Keratinocyte (primary cell): ENCODE measurements around the gene GABRA6. TPM values are rescaled to one million over a fixed set of nuclear protein-coding genes. Genes with fewer than 3 reads are reported as not detected.

Source experiments
- DNase-seq: peaks from one replicate; pipeline ENCODE4 v3.0.0-alpha.2; 2011; ENCODE audit warnings: low read depth, missing footprints, low spot score
- FAIRE-seq: peaks from 2 replicates; lab custom pipeline; 2011; peaks lifted over from hg19 to GRCh38; lab: Jason Lieb, UNC
- H2AFZ ChIP-seq: 2 replicates; pipeline ENCODE4 v1.6.0; 2012; ENCODE audit warnings: low read length, control low read depth, inconsistent platforms; ENCODE audit not compliant: control insufficient read depth
- H3K27ac ChIP-seq: 2 replicates; pipeline ENCODE4 v1.5.1; 2011; ENCODE audit warnings: low read length; ENCODE audit not compliant: control insufficient read depth, insufficient read depth
- H3K27me3 ChIP-seq: 3 replicates; pipeline ENCODE4 v1.6.0; 2011; ENCODE audit warnings: low read length; ENCODE audit not compliant: control insufficient read depth, insufficient read depth; ENCODE audit errors: extremely low read depth
- H3K36me3 ChIP-seq, 2 experiments: 2 replicates in 1 of 2; 3 replicates in 1 of 2; pipeline ENCODE4 v1.5.1; 2011; ENCODE audit warnings: low read length in 2 of 2, mild to moderate bottlenecking in 1 of 2; ENCODE audit not compliant: control insufficient read depth in 2 of 2, insufficient read depth in 2 of 2; ENCODE audit errors: extremely low read depth in 1 of 2
- H3K4me1 ChIP-seq: 3 replicates; pipeline ENCODE4 v1.5.1; 2011; ENCODE audit warnings: low read length; ENCODE audit not compliant: control insufficient read depth, insufficient read depth; ENCODE audit errors: extremely low read depth
- H3K4me2 ChIP-seq: 3 replicates; pipeline ENCODE4 v1.6.0; 2011; ENCODE audit warnings: low read depth, low read length; ENCODE audit not compliant: control insufficient read depth, insufficient read depth; ENCODE audit errors: extremely low read depth
- H3K4me3 ChIP-seq, 3 experiments: fragments of 200-600 bp in 1 of 3; sonication (generic) in 1 of 3; 2 replicates in 2 of 3; 3 replicates in 1 of 3; pipeline ENCODE4 v1.5.1; 2011 to 2016; ENCODE audit warnings: low read length in 3 of 3, mild to moderate bottlenecking in 3 of 3, control low read depth in 2 of 3, inconsistent platforms in 1 of 3, low read depth in 1 of 3, mixed read lengths in 1 of 3, mixed run types in 1 of 3, moderate library complexity in 1 of 3; ENCODE audit not compliant: control insufficient read depth in 2 of 3, insufficient read depth in 2 of 3; ENCODE audit errors: extremely low read depth in 1 of 3
- H3K79me2 ChIP-seq: 2 replicates; pipeline ENCODE4 v1.6.0; 2012; ENCODE audit warnings: low read length; ENCODE audit not compliant: control insufficient read depth, insufficient read depth
- H3K9ac ChIP-seq: 3 replicates; pipeline ENCODE4 v1.6.0; 2011; ENCODE audit warnings: low read length; ENCODE audit not compliant: control insufficient read depth, insufficient read depth; ENCODE audit errors: extremely low read depth
- H3K9me1 ChIP-seq: 3 replicates; pipeline ENCODE4 v1.6.0; 2011; ENCODE audit warnings: low read length; ENCODE audit not compliant: control insufficient read depth, insufficient read depth; ENCODE audit errors: extremely low read depth
- H3K9me3 ChIP-seq: 2 replicates; pipeline ENCODE4 v1.5.1; 2012; ENCODE audit warnings: low read depth, low read length; ENCODE audit not compliant: control insufficient read depth
- H4K20me1 ChIP-seq: 3 replicates; pipeline ENCODE4 v1.6.0; 2011; ENCODE audit warnings: low read length; ENCODE audit not compliant: control insufficient read depth, insufficient read depth; ENCODE audit errors: extremely low read depth
- CTCF ChIP-seq, 3 experiments: IDR thresholded peaks in 1 of 3; conservative IDR thresholded peaks in 1 of 3; optimal IDR thresholded peaks in 1 of 3; 2 replicates in 2 of 3; 3 replicates in 1 of 3; pipeline versions ENCODE3 to v1.5.1; 2011; ENCODE audit warnings: low read length in 3 of 3, mild to moderate bottlenecking in 3 of 3, moderate library complexity in 2 of 3, control low read depth in 1 of 3, inconsistent platforms in 1 of 3; ENCODE audit not compliant: insufficient read depth in 2 of 3; ENCODE audit errors: extremely low read depth in 1 of 3
- EZH2 ChIP-seq: IDR thresholded peaks from one replicate; pipeline ENCODE4 v1.6.1; 2012; ENCODE audit warnings: inconsistent platforms, mild to moderate bottlenecking, low read length, moderate library complexity
- dilution Hi-C: fragments of 300-500 bp; cut with MboI; formaldehyde crosslinking; loops from one replicate; pipeline ENCODE4 v1.7.0; 2020; ENCODE audit warnings: low sequenced_read_pairs; ENCODE audit not compliant: extremely low pct_ligation_motif_present
- polyA plus RNA-seq, 5 experiments: library from polyadenylated mRNA; depleted of rRNA in 3 of 5; stranded (reverse) in 3 of 5; stranded (forward) in 1 of 5; unstranded in 1 of 5; fragments of >200 nt; gene quantifications; 1 replicate in 1 of 5; 2 replicates in 3 of 5; 3 replicates in 1 of 5; pipeline versions ENCODE4 v1.2.1 to v1.2.3, GENCODE V29; 2011 to 2012; ENCODE audit warnings: missing spikeins in 2 of 5, low read depth in 1 of 5, low replicate concordance in 1 of 5

The GABRA6 gene
- polyA plus RNA-seq, 1 donor (not counting 4 experiments of a cell fraction or from before 2014, with no cell fraction given) = not detected

DNA sequence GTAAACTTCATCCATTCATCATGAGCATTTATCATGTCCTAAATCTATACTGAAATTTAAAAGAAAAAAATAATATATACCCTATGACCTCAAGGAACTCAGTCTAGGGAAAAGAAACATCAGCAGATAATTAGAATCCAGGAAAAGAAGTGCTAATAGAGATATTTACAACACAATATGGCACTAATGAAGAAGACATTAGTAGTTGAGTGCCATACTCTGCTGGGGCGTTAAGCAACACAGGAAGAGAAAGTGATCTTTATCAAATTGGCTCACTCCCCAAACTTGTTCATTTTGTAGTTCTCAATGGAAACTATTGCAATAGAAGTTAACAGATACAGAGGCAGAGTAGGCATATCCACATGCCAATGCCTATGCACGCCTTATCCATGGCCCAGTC, 27.5 kb downstream of the GABRA6 start:
- no peak overlapping the region for H2AFZ ChIP-seq
- TF ChIP-seq EZH2 (no peak), CTCF (optimal IDR thresholded peaks at IDR 0.05 in 1 of 3, IDR thresholded peaks at IDR 0.05 in 1 of 3, conservative IDR thresholded peaks at IDR 0.05 in 1 of 3; ENCODE audit: extremely low read depth in 1 of 3, insufficient read depth in 2 of 3, low read length in 3 of 3) (no peak)
- dilution Hi-C loops = no loop called here

DNA sequence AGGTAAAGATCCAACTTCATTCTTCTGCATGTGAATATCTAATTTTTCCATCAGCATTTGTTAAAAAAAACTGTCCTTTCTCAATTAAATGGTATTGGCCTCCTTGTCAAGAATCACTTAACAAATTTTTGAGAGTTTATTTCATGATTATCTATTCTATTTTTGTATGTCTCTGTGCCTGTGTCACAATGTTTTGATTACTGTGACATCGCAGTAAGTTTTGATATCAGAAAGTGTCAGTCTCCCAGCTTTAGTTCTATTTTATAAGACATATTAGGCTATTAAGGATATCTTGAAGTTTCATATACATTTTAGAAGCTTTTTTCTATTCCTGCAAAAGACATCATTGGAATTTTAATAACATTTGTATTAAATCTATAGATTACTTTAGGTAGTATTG, 33.6 kb downstream of the GABRA6 start:
- no peaks in the 10 kb centered on the region for H3K9me3 ChIP-seq
- H3K4me2 ChIP-seq = no peak overlapping the region
- no peaks in the 10 kb centered on the region for H3K79me2 ChIP-seq
- H4K20me1 ChIP-seq = no peaks in the 10 kb centered on the region
- no peaks in the 10 kb centered on the region for H3K27me3 ChIP-seq
- dilution Hi-C loops = no loop called here
- H3K36me3 ChIP-seq = no peaks in the 10 kb centered on the region
- H2AFZ ChIP-seq = no peak overlapping the region
- FAIRE-seq (no peak), DNase-seq (no peak)
- H3K4me1 ChIP-seq = no peaks in the 10 kb centered on the region
- H3K4me3 ChIP-seq = no peak overlapping the region
- TF ChIP-seq EZH2 = no peak
- H3K9me1 ChIP-seq = no peaks in the 10 kb centered on the region
- no peak overlapping the region for H3K27ac ChIP-seq
- no peak overlapping the region for H3K9ac ChIP-seq

More for the DNA sequence above, 27.5 kb downstream of the GABRA6 start:
- Histone ChIP-seq H3K27me3 (no peaks in the 10 kb centered on the region), H3K4me3 (no peak overlapping the region), H3K79me2 (no peaks in the 10 kb centered on the region), H4K20me1 (no peaks in the 10 kb centered on the region), H3K9me3 (no peaks in the 10 kb centered on the region), H3K4me1 (no peaks in the 10 kb centered on the region), H3K36me3 (no peaks in the 10 kb centered on the region), H3K27ac (no peak overlapping the region), H3K4me2 (no peak overlapping the region), H3K9me1 (no peaks in the 10 kb centered on the region), H3K9ac (no peak overlapping the region)
- no peak for FAIRE-seq
- DNase-seq = no peak

GRCh38 chr5:161720460-161720859, 34.9 kb downstream of the GABRA6 start:
- Histone ChIP-seq H3K4me3 (no peak overlapping the region), H2AFZ (no peak overlapping the region), H3K9me3 (no peaks in the 10 kb centered on the region), H3K27me3 (no peaks in the 10 kb centered on the region), H3K9ac (no peak overlapping the region), H3K36me3 (no peaks in the 10 kb centered on the region), H3K79me2 (no peaks in the 10 kb centered on the region), H3K4me2 (no peak overlapping the region), H4K20me1 (no peaks in the 10 kb centered on the region), H3K4me1 (no peaks in the 10 kb centered on the region), H3K9me1 (no peaks in the 10 kb centered on the region), H3K27ac (no peak overlapping the region)
- no peak for TF ChIP-seq CTCF (optimal IDR thresholded peaks at IDR 0.05 in 1 of 3, IDR thresholded peaks at IDR 0.05 in 1 of 3, conservative IDR thresholded peaks at IDR 0.05 in 1 of 3; ENCODE audit: extremely low read depth in 1 of 3, insufficient read depth in 2 of 3, low read length in 3 of 3)
- TF ChIP-seq EZH2 = no peak
- FAIRE-seq (no peak), DNase-seq (no peak)
- dilution Hi-C loops = no loop called here
